B cell (primary cell): ENCODE results near the gene SLC7A6OS. TPM values are rescaled to one million over a fixed set of nuclear protein-coding genes. Genes with fewer than 3 reads are reported as not detected.

Experiments used
- ATAC-seq: fragments of 200-7000 bp; cut with Tn5 transposase; one replicate; pipeline ENCODE4 v1.10.0; 2021; ENCODE audit warnings: low read depth, mild to moderate bottlenecking, moderate number of reproducible peaks, moderate library complexity
- CTCF ChIA-PET: fragments of 350-600 bp; sonication (Branson Sonifier 250); formaldehyde crosslinking; loops from one replicate; lab custom pipeline; 2021; ENCODE audit warnings: antibody characterized with exemption, inconsistent platforms; lab: Charles Lee
- POLR2A ChIA-PET: fragments of 350-600 bp; sonication (Branson Sonifier 250); formaldehyde crosslinking; loops from one replicate; lab custom pipeline; 2021; ENCODE audit warnings: antibody characterized with exemption; lab: Charles Lee
- DNase-seq: peaks from one replicate; pipeline ENCODE4 v3.0.0; 2013
- H2AFZ ChIP-seq: 2 replicates; pipeline ENCODE4 v1.6.1; 2012; ENCODE audit warnings: mild to moderate bottlenecking, low read depth, low read length; ENCODE audit not compliant: insufficient read depth, poor library complexity, severe bottlenecking
- H3K27ac ChIP-seq, 2 donors: 1 replicate in 1 of 2; 2 replicates in 1 of 2; pipeline ENCODE4 v1.5.1; 2012 to 2013; ENCODE audit warnings: low read length in 2 of 2, mild to moderate bottlenecking in 2 of 2, moderate library complexity in 1 of 2
- H3K27me3 ChIP-seq, 4 experiments: fragments of 200-600 bp in 1 of 4; sonication (generic) in 1 of 4; replicated peaks in 1 of 4; 1 replicate in 2 of 4; 2 replicates in 2 of 4; pipeline versions ENCODE4 v1.6.1 to v1.7.0; 2013 to 2016; ENCODE audit warnings: low read length in 3 of 4, mild to moderate bottlenecking in 2 of 4, mixed read lengths in 1 of 4, moderate library complexity in 1 of 4; ENCODE audit not compliant: insufficient read depth in 4 of 4, control insufficient read depth in 3 of 4; ENCODE audit errors: control extremely low read depth in 1 of 4
- H3K36me3 ChIP-seq, 2 experiments: replicated peaks in 1 of 2; 1 replicate in 1 of 2; 2 replicates in 1 of 2; pipeline versions ENCODE4 v1.6.1 to v1.7.1; 2013; ENCODE audit warnings: low read length in 1 of 2; ENCODE audit not compliant: insufficient read depth in 2 of 2, control insufficient read depth in 1 of 2; ENCODE audit errors: control extremely low read depth in 1 of 2, extremely low read depth in 1 of 2
- H3K4me1 ChIP-seq, 2 donors: fragments of 200-600 bp in 1 of 2; sonication (generic) in 1 of 2; 1 replicate in 1 of 2; 2 replicates in 1 of 2; pipeline versions ENCODE4 v1.5.1 to v1.6.1; 2013 to 2017; ENCODE audit warnings: low read length in 2 of 2; ENCODE audit not compliant: control insufficient read depth in 2 of 2, insufficient read depth in 2 of 2
- H3K4me2 ChIP-seq: replicated peaks from 2 replicates; pipeline ENCODE3; 2012; ENCODE audit warnings: mild to moderate bottlenecking, low read depth, low read length; ENCODE audit not compliant: poor library complexity, severe bottlenecking
- H3K4me3 ChIP-seq, 5 experiments: fragments of 200-600 bp in 1 of 5; sonication (generic) in 1 of 5; 1 replicate in 3 of 5; 2 replicates in 2 of 5; pipeline versions ENCODE4 v1.5.1 to v1.7.0; 2011 to 2016; ENCODE audit warnings: low read length in 4 of 5, mild to moderate bottlenecking in 4 of 5, low read depth in 2 of 5, control low read depth in 1 of 5, moderate library complexity in 1 of 5; ENCODE audit not compliant: insufficient read depth in 1 of 5; ENCODE audit errors: control extremely low read depth in 1 of 5, extremely low read depth in 1 of 5
- H3K79me2 ChIP-seq: fragments of 200-600 bp; sonication (generic); one replicate; pipeline ENCODE4 v1.6.0; 2016; ENCODE audit warnings: low read length; ENCODE audit not compliant: control insufficient read depth, insufficient read depth
- H3K9ac ChIP-seq: fragments of 200-600 bp; sonication (generic); 2 replicates; pipeline ENCODE4 v1.6.1; 2017; ENCODE audit warnings: mild to moderate bottlenecking, low read length, moderate library complexity
- H3K9me3 ChIP-seq, 3 donors: one replicate each; pipeline versions ENCODE4 v1.6.1 to v1.7.1; 2013; ENCODE audit warnings: low read length in 2 of 3; ENCODE audit not compliant: control insufficient read depth in 2 of 3, insufficient read depth in 1 of 3; ENCODE audit errors: control extremely low read depth in 1 of 3
- H4K20me1 ChIP-seq: 2 replicates; pipeline ENCODE4 v1.6.0; 2012; ENCODE audit warnings: mild to moderate bottlenecking, low read length; ENCODE audit not compliant: insufficient read depth, control insufficient read depth, poor library complexity, severe bottlenecking
- H3K27ac Mint-ChIP-seq: one replicate; pipeline ENCODE4 v1.8.0; 2021; ENCODE audit warnings: mixed read lengths
- H3K27me3 Mint-ChIP-seq: one replicate; pipeline ENCODE4 v1.8.0; 2021; ENCODE audit warnings: mixed read lengths
- H3K4me1 Mint-ChIP-seq: one replicate; pipeline ENCODE4 v1.8.0; 2021; ENCODE audit warnings: mixed read lengths
- H3K4me3 Mint-ChIP-seq: one replicate; pipeline ENCODE4 v1.8.0; 2021; ENCODE audit warnings: mixed read lengths
- H3K9me3 Mint-ChIP-seq: one replicate; pipeline ENCODE4 v1.8.0; 2022; ENCODE audit warnings: mixed read lengths; ENCODE audit not compliant: insufficient read depth
- CTCF ChIP-seq: fragments of 200-600 bp; IDR thresholded peaks from one replicate; pipeline ENCODE4 v1.8.0; 2022; ENCODE audit warnings: antibody characterized with exemption, mild to moderate bottlenecking
- EZH2 ChIP-seq: IDR thresholded peaks from 2 replicates; pipeline ENCODE4 v1.6.1; 2012; ENCODE audit warnings: borderline replicate concordance, low read depth, mild to moderate bottlenecking, moderate library complexity, low read length; ENCODE audit not compliant: insufficient read depth, poor library complexity, severe bottlenecking
- WGBS: methylation state at CpG from one replicate; pipeline ENCODE4 v1.1.5; 2013; ENCODE audit warnings: missing lambda C conversion rate; ENCODE audit not compliant: insufficient coverage; 5-methylcytosine and 5-hydroxymethylcytosine counted together
- intact Hi-C: fragments of 100-400 bp; cut with micrococcal nuclease; formaldehyde crosslinking; loops from one replicate; pipeline ENCODE4 v1.10.0; 2022
- polyA plus RNA-seq: library from polyadenylated mRNA; depleted of rRNA; stranded (reverse); fragments of >200 nt; gene quantifications from 2 replicates; pipeline ENCODE4 v1.2.3, GENCODE V29; 2012
- total RNA-seq, 2 donors: library from RNA; stranded (reverse); fragments of 120-200 nt in 1 of 2; gene quantifications; 1 replicate in 1 of 2; 2 replicates in 1 of 2; pipeline versions ENCODE4 v1.2.3 to v1.2.4, GENCODE V29; 2013 to 2022

The SLC7A6OS gene
- total and polyA plus RNA-seq, 2 donors (not counting 1 experiment from before 2014, with no cell fraction given) = 9.9 to 54.1 TPM

DNA sequence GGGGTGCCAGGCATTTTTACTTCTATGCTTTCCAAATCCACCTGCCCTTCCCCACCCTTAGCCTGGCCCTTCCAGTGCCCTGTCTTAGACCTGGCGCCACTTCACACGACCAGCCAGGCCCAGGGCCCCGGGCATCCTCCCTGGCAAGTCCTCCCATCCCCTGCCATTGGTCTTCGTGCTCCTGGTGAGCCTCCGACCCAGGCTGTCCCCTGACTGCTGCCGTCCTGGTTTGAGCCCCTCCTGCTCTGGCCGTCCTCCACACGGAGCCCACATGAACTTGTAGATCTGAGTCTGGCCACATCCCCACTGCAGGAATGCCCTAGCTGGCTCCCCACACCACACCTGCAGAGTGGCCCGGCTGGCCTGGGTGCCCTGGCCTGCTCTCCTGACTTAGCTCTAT, 44.1 kb upstream of the SLC7A6OS start:
- Histone ChIP-seq H3K9ac (no peak overlapping the region), H3K4me2 (no peak overlapping the region), H3K36me3 (peaks cover 2 to 73% of the 10 kb centered on the region in 2 experiments), H3K27me3 (no peaks in the 10 kb centered on the region), H3K4me3 (no peak overlapping the region), H3K4me1 (peaks cover 15 to 18% of the 10 kb centered on the region in 2 donors), H3K9me3 (peaks cover 0 to 3% (median 0%) of the 10 kb centered on the region in 3 donors), H2AFZ (no peak overlapping the region), H3K27ac (no peak overlapping the region), H3K79me2 (no peaks in the 10 kb centered on the region), H4K20me1 (peaks cover 8% of the 10 kb centered on the region)
- no peak for DNase-seq
- WGBS = 98% methylated on average over 9 of the region's 9 CpGs
- ChIA-PET CTCF (no interaction called here), POLR2A (no interaction called here)
- H3K27me3 Mint-ChIP-seq = no peaks in the 10 kb centered on the region
- no peaks in the 10 kb centered on the region for H3K9me3 Mint-ChIP-seq
- peaks cover 18% of the 10 kb centered on the region for H3K4me1 Mint-ChIP-seq
- H3K27ac Mint-ChIP-seq = no peak overlapping the region
- no peak overlapping the region for H3K4me3 Mint-ChIP-seq
- ATAC-seq = no peak
- TF ChIP-seq CTCF (no peak), EZH2 (no peak)
- intact Hi-C loops = no loop called here

- no peak overlapping the region for H3K27ac Mint-ChIP-seq
- no peak overlapping the region for H3K4me2 ChIP-seq
- CTCF ChIA-PET = no interaction called here
- ATAC-seq = no peak
- peaks cover 5 to 79% of the 10 kb centered on the region in 2 experiments for H3K36me3 ChIP-seq
- H3K27me3 ChIP-seq = no peaks in the 10 kb centered on the region
- POLR2A ChIA-PET = no interaction called here
- no peak overlapping the region for H2AFZ ChIP-seq
- no peak for DNase-seq
- H3K9me3 Mint-ChIP-seq = no peaks in the 10 kb centered on the region
- TF ChIP-seq EZH2 (no peak), CTCF (no peak)
- H3K79me2 ChIP-seq = no peaks in the 10 kb centered on the region
- H4K20me1 ChIP-seq = peaks cover 8% of the 10 kb centered on the region
- H3K4me3 ChIP-seq = no peak overlapping the region
- H3K4me3 Mint-ChIP-seq = no peak overlapping the region
- intact Hi-C loops = no loop called here
- WGBS = 94% methylated on average over 13 of the region's 13 CpGs
- H3K27me3 Mint-ChIP-seq = no peaks in the 10 kb centered on the region
- peaks cover 0 to 3% (median 0%) of the 10 kb centered on the region in 3 donors for H3K9me3 ChIP-seq
- H3K9ac ChIP-seq = no peak overlapping the region
- H3K4me1 ChIP-seq = peaks cover 15 to 18% of the 10 kb centered on the region in 2 donors
- no peak overlapping the region for H3K27ac ChIP-seq
- peaks cover 18% of the 10 kb centered on the region for H3K4me1 Mint-ChIP-seq
These were observed 42.6 kb upstream of the SLC7A6OS start for GRCh38 chr16:68353366-68353765.
